ENCODE measurements around the gene ERGIC1. TPM values are rescaled to one million over a fixed set of nuclear protein-coding genes. Genes with fewer than 3 reads are reported as not detected.

The ERGIC1 gene
- total and polyA plus RNA-seq, 10 of the 15 experiments (the other 5 are each of a cell fraction or from before 2014, with no cell fraction given): 8.8 to 104 (median 76.3) TPM

DNA sequence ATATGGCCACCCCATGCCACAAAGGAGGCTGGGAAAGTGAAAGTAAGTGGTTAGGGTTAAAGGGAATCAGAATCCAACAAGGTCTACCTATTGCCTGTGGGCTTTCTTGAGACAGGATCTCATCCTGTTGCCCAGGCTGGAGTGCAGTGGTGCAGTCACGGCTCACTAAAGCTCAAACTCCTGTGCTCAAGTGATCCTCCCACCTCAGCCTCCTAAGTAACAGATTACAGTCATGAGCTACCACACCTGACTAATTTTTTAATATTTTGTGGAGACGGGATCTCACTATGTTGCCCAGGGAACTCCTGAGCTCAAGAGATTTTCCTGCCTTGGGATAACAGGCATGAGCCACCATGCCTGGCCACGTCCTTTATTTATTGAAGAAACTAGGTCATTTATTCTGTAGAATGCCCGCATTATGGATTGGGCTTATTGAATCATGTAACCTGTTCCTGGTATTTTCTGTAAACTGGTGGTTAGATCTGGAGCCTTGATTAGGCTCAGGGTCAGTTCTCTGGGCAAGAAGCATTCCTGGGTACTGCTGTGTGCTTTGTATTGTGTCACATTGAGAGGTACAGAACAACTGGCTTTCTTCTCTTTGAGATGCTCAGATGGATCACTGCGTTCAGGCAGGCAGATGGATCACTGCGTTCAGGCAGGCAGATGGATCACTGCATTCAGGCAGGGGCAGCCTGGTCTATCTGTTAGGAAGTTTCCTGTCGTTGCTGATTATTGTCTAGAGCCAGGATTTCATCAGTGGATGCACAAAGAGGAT is 41.6 kb downstream of the ERGIC1 start:
- TF ChIP-seq NFIC (IDR thresholded peaks at IDR 0.05; ENCODE audit: low read depth, low read length) (no peak), PAX5 (IDR thresholded peaks at IDR 0.05; ENCODE audit: borderline replicate concordance, low read depth, low read length) (no peak), EP300 (IDR thresholded peaks at IDR 0.05; ENCODE audit: borderline replicate concordance in 1 of 2, control insufficient read depth in 1 of 2, low read depth in 2 of 2, low read length in 2 of 2) (no peak), HCFC1 (IDR thresholded peaks at IDR 0.05; ENCODE audit: low read length) (no peak), EZH2 (IDR thresholded peaks at IDR 0.05; ENCODE audit: borderline replicate concordance, control insufficient read depth, low read depth, low read length) (no peak), PAX8 (IDR thresholded peaks at IDR 0.05) (no peak), IKZF2 (IDR thresholded peaks at IDR 0.05) (no peak), BCL11A (IDR thresholded peaks at IDR 0.05; ENCODE audit: low read depth, low read length) (no peak), CREB1 (IDR thresholded peaks at IDR 0.05; ENCODE audit: low read depth) (no peak), SIN3A (IDR thresholded peaks at IDR 0.05; ENCODE audit: low read depth, low read length) (no peak), KLF5 (IDR thresholded peaks at IDR 0.05; ENCODE audit: partially characterized antibody) (no peak), FOS (IDR thresholded peaks at IDR 0.05; ENCODE audit: borderline replicate concordance, extremely low read depth, insufficient read length) (no peak), ZNF384 (IDR thresholded peaks at IDR 0.05; ENCODE audit: borderline replicate concordance, low read depth, low read length) (no peak), ZSCAN29 (IDR thresholded peaks at IDR 0.05) (no peak)
- TF ChIP-seq, protein P1, sequence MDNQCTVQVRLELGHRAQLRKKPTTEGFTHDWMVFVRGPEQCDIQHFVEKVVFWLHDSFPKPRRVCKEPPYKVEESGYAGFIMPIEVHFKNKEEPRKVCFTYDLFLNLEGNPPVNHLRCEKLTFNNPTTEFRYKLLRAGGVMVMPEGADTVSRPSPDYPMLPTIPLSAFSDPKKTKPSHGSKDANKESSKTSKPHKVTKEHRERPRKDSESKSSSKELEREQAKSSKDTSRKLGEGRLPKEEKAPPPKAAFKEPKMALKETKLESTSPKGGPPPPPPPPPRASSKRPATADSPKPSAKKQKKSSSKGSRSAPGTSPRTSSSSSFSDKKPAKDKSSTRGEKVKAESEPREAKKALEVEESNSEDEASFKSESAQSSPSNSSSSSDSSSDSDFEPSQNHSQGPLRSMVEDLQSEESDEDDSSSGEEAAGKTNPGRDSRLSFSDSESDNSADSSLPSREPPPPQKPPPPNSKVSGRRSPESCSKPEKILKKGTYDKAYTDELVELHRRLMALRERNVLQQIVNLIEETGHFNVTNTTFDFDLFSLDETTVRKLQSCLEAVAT (IDR thresholded peaks at IDR 0.05): no peak
- TF ChIP-seq, protein P2, sequence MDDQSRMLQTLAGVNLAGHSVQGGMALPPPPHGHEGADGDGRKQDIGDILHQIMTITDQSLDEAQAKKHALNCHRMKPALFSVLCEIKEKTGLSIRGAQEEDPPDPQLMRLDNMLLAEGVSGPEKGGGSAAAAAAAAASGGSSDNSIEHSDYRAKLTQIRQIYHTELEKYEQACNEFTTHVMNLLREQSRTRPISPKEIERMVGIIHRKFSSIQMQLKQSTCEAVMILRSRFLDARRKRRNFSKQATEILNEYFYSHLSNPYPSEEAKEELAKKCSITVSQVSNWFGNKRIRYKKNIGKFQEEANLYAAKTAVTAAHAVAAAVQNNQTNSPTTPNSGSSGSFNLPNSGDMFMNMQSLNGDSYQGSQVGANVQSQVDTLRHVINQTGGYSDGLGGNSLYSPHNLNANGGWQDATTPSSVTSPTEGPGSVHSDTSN (IDR thresholded peaks at IDR 0.05; ENCODE audit: insufficient replicate concordance, low read depth, low read length): no peak
- Histone ChIP-seq H3K27ac (ENCODE audit: control insufficient read depth, insufficient read depth) (no peak overlapping the region), H3K4me2 (ENCODE audit: control insufficient read depth, insufficient read depth) (0 out of 2 replicates have a peak overlapping the region, but pooled peaks have one; percentile 30), H3K27me3 (replicated peaks in 1 of 2; ENCODE audit: control insufficient read depth in 2 of 2, insufficient read depth in 2 of 2, low read length in 1 of 2) (no peaks in the 10 kb centered on the region), H3K79me2 (ENCODE audit: control insufficient read depth, insufficient read depth, low read length) (peaks cover 7% of the 10 kb centered on the region), H3K36me3 (ENCODE audit: control insufficient read depth in 2 of 2, insufficient read depth in 2 of 2, low read length in 1 of 2) (peaks cover 0 to 4% of the 10 kb centered on the region in 2 experiments; a peak in 1 of 4 replicates), H3K9me3 (replicated peaks; ENCODE audit: control insufficient read depth, insufficient read depth, low read length) (no peaks in the 10 kb centered on the region), H3K4me3 (no peak overlapping the region), H3K9ac (ENCODE audit: control insufficient read depth, insufficient read depth, low read length) (no peak overlapping the region), H4K20me1 (ENCODE audit: control insufficient read depth, insufficient read depth) (peaks cover 3% of the 10 kb centered on the region; the same call in 1 of the 2 replicates), H2AFZ (ENCODE audit: control insufficient read depth, low read depth, low read length) (no peak overlapping the region), H3K4me1 (ENCODE audit: control insufficient read depth, insufficient read depth, low read length) (peaks cover under 1% of the 10 kb centered on the region)
- ChIA-PET CTCF (interaction anchor here (0.8 to 1.5 kb wide), 2 partner anchors 10 to 103 kb away, joined by 3 read pairs; no protein-coding TSS in a partner anchor), RAD21 (ENCODE audit: unreplicated experiment) (no interaction called here), POLR2A (interaction anchor here (1.1 to 1.3 kb wide), 3 partner anchors 12 to 39 kb away, joined by 3 read pairs; no protein-coding TSS in a partner anchor), SMC1A (ENCODE audit: uncharacterized antibody, unreplicated experiment) (interaction anchor here (0.6 to 1.6 kb wide), 3 partner anchors 26 to 58 kb away, joined by 3 to 6 read pairs (median 3); no protein-coding TSS in a partner anchor)
- ATAC-seq (peak; percentile 57), FAIRE-seq (no peak), DNase-seq (ENCODE audit: low read depth, low spot score) (no peak)
- WGBS (ENCODE audit: insufficient coverage, insufficient replicate concordance, low lambda C conversion rate, missing lambda C conversion rate): 98% methylated on average over 7 of the region's 7 CpGs
- no TSS peak for BruUV-seq (replicated peaks)
- in situ Hi-C loops (cut with MboI): no loop called here
- intact Hi-C loops (cut with micrococcal nuclease; ENCODE audit: unreplicated experiment): no loop called here
